ENCODE measurements around the gene NUAK1.

The NUAK1 gene

GRCh38 chr12:106046301-106046846 is 92.4 kb downstream of the NUAK1 start:
- TF ChIP-seq, protein P1, sequence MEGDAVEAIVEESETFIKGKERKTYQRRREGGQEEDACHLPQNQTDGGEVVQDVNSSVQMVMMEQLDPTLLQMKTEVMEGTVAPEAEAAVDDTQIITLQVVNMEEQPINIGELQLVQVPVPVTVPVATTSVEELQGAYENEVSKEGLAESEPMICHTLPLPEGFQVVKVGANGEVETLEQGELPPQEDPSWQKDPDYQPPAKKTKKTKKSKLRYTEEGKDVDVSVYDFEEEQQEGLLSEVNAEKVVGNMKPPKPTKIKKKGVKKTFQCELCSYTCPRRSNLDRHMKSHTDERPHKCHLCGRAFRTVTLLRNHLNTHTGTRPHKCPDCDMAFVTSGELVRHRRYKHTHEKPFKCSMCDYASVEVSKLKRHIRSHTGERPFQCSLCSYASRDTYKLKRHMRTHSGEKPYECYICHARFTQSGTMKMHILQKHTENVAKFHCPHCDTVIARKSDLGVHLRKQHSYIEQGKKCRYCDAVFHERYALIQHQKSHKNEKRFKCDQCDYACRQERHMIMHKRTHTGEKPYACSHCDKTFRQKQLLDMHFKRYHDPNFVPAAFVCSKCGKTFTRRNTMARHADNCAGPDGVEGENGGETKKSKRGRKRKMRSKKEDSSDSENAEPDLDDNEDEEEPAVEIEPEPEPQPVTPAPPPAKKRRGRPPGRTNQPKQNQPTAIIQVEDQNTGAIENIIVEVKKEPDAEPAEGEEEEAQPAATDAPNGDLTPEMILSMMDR (IDR thresholded peaks at IDR 0.05; ENCODE audit: extremely low read depth, missing control alignments): no peak
- no peak for DNase-seq (ENCODE audit: low spot score)

- TF ChIP-seq, protein P1 (IDR thresholded peaks at IDR 0.05; ENCODE audit: extremely low read depth, missing control alignments): no peak
- no peak for DNase-seq (ENCODE audit: low spot score)
These were observed 93.5 kb downstream of the NUAK1 start for GRCh38 chr12:106045251-106045674.

- TF ChIP-seq, protein P1 (IDR thresholded peaks at IDR 0.05; ENCODE audit: extremely low read depth, missing control alignments): no peak
- DNase-seq (ENCODE audit: low spot score): no peak
These were observed 94.0 kb downstream of the NUAK1 start for GRCh38 chr12:106044773-106045172.

DNA sequence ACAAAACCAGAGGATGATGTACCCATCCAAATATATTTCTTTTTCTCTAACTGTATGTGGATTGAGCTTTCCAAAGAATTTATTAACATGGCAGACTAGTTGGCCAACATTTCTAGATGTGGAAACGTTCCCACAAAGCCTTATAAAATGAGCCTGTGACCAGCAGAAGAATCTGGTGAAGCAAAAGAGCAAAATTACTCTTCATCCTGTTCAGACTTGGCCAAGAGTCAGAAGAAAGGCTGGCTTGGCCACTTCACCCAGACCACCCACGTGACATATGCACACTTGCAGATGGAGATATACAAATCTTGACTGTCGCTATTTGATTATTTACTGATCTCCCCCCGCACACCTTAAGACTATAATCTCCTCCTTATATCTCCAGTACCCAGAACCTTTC is 96.7 kb downstream of the NUAK1 start:
- TF ChIP-seq, protein P1 (IDR thresholded peaks at IDR 0.05; ENCODE audit: extremely low read depth, missing control alignments): no peak
- DNase-seq (ENCODE audit: low spot score): no peak

DNA sequence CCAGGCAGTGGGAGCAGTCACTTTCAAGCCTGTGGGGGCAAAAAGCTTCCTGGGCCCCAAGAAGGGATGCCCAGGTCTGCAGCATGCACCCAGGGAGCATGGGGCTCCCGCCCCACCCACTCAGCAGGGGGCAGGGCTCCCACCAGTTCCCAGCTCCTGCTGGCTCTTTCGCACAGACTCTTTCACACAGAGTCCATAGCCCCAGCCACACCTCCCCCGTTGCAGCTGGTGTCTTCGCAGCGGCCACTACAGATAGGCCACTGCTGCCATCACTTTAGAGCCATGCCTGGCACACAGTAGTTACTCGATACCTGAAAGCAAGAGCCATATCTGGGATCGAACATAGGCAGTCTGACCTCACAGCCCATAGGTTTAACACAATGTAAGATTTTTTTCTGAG is 98.2 kb downstream of the NUAK1 start:
- no peak for DNase-seq (ENCODE audit: low spot score)
- TF ChIP-seq, protein P1 (IDR thresholded peaks at IDR 0.05; ENCODE audit: extremely low read depth, missing control alignments): no peak

GRCh38 chr12:106039646-106040404 is 98.9 kb downstream of the NUAK1 start:
- TF ChIP-seq, protein P1 (IDR thresholded peaks at IDR 0.05; ENCODE audit: extremely low read depth, missing control alignments): no peak
- no peak for DNase-seq (ENCODE audit: low spot score)

DNA sequence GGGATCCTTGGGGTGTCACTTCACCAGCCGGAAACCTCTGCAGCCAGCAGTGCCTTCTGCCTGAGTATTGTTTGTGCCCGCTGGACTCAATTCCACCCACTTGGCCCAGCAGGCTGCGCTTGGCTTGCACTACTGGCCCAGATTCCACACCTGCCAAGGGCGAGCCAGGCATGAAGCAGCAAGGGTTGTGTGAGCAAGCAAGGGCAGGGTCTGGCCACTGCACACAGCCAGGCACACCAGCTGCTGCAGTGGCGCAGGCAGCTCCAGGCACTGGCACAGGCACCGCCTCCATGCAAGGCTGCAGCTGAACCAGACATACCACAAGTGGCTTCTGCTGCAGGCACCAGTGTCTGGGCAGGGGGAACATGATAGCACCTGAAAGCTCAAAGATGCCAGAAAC is 99.5 kb downstream of the NUAK1 start:
- DNase-seq (ENCODE audit: low spot score): no peak
- TF ChIP-seq, protein P1 (IDR thresholded peaks at IDR 0.05; ENCODE audit: extremely low read depth, missing control alignments): no peak
